HG03280 (cell line): ENCODE results near the gene INPP4B.
"Not testable (repeated sequence)": the region's sequence is repeated elsewhere in the genome, so short reads cannot be mapped to it uniquely, and the experiment has no call there.

Source experiments
- ATAC-seq: cut with Tn5 transposase; IDR thresholded peaks from one replicate; pipeline ENCODE4 v1.9.1; 2021; ENCODE audit warnings: mild to moderate bottlenecking, moderate library complexity; ENCODE audit not compliant: unreplicated experiment

INPP4B gene

DNA sequence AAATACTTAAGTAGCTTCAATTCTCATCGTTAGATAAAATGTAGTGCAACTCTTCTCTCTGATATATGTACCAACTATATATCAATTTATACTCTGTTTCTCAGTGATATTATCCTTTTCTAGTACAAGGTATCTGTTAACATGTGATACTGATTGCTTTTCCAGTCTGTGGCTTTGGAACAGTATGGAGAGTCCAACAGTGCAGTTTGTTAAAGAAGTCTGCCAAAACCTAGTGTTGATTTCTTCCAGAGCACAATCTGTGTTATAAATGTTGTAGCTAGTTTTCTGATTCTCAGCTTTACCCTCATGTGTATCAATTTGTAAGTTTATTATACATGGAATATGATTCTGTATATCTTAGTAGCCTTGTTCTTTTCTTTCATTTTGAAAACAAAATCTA lies 744.7 kb downstream of the INPP4B start:
- no peak for ATAC-seq

DNA sequence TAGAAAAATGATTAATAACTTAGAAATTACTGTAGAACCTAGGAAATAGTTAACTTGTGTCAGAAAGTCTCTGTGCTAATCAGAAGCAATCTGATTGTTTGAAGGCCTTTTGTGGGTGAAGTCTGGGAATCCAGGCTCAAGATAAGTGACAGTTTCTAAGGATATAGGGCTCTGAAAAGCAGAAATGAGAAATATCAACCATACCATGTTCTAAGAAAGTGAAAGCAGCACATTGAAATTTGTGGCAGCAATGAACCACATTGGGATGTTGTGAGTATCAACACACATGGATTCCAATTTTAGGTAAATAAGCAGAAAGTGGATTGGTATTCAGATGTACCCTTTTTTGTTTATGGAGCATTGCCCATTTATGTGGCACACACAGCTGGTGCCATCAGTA lies 745.2 kb downstream of the INPP4B start:
- no peak for ATAC-seq

DNA sequence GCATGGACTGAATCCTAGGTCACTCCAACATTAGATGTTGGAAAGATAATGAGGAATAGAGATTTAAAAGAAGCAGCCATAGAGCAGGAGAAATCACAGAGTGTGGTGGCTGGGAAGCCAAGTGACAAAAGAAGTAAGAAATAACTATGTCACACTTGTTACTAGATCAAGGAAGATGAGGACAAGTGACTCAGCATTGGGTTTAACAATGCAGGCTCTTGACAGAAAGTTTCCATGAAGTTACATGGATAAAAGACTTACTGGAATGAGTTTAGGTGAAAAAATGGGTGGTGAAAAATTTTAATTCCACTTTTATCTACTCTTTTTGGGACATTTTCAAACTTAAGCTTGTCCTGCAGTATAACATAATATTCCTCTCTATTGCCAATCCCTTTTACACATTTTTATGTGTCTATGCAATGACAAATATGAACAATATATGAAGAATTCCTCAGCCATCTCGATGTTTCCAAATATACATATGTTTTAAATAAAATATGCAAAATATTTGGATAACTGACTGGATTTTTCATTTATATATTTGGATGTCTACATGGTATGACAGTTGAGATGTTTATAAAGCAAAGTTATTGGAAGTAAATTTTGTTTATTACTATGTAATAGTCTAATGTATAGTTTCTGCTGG lies 747.1 kb downstream of the INPP4B start:
- ATAC-seq = no peak

DNA sequence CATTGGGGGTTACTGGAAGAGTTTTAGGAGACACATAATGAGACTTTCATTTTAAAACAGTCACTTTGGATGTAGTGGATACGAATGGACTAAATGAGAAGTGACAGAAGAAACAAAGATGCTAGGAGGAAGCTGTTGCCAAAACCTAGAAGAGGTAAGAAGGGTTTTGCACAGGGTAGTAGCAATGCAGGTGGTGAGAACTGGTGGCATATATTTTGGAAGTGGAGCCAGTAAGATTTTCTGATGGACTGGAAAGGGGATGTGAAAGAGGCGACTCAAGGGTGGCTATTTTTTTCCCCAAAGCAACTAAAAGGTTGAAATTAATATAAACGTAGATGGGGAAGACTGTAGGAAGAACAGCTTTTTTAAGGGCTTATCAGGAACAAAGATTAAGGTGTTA lies 747.7 kb downstream of the INPP4B start:
- ATAC-seq = no peak

DNA sequence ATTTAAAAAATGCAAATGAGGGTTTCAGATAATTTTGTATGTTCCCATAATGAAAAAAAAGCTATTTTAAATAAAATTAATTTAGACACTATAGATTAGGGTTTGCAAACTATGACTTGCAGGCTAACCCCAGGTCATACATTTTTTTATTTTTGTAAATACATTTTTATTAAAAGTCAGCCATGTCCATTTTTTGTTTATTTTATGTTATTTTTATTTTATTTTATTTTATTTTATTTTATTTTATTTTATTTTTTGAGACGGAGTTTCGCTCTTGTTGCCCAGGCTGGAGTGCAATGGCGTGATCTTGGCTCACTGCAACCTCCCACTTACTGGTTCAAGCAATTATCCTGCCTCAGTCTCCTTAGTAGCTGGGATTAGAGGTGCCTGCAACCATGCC lies 749.1 kb downstream of the INPP4B start:
- ATAC-seq = no peak

DNA sequence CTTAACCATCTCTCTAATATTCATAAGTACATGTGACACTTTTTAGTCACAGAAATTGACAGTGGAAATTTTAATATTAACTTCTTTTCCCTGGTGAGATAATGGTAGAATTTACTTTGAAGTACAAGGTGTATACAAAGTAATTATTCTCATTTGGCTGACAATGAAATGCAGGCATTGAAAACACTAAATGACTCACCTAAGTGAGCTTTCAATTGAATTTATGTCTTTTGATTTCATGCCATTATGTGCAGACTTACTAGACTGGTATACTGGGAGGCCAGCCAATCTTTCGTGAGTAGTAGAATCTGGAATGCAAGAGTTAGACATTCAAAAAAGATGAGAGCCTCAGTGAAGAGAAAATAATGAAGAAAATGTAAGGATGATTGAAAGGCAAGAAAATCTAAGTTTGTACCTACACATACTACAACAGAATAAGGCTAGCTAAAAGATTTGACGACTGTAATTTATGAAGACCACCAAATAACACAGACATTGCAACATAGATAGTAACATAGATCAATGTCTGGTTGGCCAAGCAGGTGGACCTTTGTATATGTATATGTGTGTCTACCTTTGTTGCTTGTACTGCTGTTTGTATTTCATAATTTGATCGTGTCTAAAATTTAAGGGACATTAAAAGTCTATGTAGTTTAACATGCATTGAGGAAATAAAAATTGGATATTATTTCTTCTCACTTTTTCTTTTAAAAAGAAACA lies 750.1 kb downstream of the INPP4B start:
- ATAC-seq = no peak

DNA sequence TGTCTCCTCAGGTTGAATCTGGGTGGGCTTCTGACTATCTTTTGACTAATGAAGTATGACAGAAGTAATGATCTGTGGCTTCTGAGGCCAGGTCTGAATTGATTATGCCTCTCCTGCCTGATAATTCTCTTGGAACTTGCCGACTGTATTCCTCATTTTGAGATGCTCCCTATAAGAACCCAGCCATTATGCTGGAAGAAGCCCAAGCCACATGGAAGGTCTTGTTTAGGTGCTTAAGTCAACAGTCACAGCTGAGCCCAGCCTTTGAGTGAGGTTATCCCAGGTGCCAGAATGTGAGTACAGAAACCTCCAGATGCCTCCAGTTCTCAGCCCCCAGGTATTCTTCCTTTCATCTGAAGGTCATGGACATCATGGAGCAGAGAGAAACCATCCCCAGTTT lies 753.2 kb downstream of the INPP4B start:
- no peak for ATAC-seq

DNA sequence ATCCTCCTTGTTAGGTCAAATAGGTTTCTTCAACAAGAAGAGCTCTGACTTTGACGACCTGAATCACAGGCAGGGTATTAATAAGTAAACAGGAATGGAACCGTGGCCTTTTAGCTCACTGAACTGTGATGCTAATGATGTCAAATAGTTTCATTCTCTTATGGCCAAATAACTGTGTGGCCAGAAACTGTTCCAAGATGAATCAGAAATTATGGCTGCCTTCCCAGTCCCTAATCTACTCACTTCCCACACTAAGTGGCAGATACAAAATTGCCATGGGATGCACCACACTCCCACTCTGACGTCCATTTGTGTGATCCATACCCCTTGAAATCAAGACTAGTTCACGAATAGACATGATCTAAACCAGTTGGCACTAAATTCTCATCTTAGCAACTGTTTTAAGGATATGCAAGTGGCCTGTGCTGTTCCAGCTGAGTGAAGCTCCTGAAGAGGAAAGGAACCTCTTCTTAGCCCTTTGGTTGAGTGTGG lies 754.4 kb downstream of the INPP4B start:
- no peak for ATAC-seq

DNA sequence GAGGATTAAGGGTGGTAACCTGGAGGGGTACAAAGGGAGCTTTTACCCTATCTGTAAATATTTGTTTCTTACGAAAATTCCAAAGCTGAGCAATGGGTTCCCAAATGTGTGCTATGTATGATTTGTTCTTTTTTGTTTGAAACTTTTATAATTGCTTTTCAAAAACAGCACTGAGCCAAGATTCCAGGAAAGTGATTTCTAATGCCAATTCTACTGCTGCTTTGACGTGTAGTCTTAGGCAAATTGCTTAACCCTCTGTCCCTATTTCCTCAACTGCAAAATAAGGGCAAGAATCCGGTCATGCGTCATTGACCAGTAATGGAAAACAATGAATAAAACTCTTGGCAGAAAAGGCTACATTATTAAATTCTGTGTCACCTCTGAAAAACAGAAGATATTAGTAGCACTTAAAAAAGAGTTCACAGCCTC lies 755.0 kb downstream of the INPP4B start:
- ATAC-seq = no peak

DNA sequence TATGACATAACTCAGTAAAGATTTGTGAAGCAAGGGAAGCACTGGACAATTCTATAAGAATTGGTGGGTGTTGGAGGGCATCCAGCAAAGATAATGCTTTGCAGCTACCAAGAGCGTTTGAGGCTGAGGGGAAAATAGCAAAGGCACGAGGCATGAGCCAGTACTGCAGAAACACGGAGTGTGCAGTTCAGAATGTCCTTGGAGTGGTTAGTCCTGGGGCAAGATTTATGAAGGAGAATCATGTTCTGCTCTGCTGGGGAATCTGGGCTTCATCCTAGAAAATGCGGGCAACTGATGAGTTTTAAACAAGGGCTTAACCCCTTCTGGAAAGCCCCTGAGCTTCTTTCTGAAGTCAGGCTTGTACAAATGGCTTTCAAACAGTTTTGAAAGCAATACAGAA lies 757.2 kb downstream of the INPP4B start:
- ATAC-seq = no peak

DNA sequence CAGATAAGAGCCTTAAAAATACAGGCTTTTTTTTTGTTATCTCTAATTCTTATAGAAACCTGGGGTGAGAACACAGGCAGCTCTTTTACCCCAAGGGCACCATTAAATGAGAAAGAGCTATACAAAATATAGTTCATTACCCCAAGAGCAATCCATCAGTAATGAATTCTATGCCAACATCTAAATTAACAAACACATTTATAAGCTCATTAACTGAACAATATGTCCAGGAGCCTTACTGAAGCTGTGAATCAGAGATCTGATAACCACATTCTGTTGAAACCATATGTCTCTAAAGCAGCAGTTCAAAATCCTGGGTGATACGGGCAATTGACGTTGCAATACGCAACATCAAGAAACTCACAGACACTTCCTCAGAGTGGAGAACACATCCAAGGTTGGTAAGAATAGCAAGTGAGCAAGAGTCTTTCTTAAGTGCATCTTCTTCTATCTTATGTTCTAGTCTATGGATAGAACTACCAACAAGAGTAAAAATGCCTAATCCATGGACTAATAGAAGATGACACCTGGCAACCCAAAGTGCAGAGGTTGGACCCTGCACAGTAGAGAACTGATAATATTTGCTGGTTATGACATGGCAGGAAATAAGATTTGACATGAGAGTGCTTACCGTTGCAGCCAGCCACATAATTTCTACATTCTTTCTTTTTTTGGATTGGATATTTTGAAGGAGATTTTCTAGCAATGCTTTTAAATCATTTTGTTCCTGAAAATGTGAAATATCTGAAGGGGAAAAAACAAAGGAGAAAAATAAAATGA lies 760.4 kb downstream of the INPP4B start:
- ATAC-seq = no peak

DNA sequence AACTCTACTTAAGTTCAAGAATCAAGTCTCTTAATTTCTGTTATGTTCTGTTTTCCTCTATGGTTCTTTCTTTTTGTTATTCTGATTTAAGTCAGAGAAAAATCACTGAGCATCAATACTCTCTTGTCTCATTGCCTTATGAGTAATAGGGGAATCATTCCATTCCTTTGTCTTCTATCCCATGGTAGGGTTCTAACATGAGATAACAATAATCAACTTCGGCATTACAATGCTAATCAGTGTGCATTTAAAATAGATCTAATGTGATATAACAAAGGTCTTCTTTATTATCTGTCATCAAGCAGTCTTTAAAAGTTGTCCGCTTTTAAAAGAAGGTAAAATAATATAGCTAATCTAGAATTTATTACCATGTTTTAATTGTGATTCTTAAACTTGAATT lies 762.8 kb downstream of the INPP4B start:
- ATAC-seq = no peak

DNA sequence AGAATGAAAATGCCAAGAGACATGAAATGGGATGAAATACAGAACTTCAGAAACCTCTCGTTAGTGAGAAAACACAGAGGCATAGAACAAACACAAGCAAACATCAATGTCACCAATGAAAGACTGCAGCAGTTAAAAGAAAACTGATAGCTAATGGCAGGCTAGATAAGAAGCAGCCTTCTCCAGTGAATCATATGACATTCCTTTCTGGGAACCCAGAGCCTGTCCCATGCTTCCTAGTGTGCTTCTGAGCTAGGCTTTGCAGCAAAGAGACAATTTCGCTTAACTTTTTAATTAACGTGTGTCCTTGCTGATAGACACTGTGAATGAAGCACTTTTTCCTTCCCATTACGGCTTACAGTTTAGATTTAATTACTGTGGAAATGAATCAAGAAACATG lies 765.1 kb downstream of the INPP4B start:
- ATAC-seq = no peak

DNA sequence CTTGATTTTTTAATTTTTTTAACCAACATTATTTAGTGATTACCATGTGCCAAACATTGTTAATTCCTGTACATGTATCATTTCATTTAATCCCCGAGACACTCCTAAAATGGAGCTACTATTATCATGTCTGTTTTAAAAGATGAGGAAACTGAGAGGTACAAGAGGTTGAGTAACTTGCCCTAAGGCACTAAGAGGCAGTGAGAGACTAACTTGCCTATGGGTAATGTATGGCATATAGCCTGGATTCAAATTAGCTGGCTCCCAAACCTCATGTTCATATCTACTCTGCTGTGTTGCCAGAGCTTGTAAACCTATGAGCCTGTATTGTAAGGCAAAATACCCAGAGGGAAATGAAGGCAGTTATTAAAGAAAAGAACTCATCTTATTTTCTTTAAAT lies 766.1 kb downstream of the INPP4B start:
- no peak for ATAC-seq

DNA sequence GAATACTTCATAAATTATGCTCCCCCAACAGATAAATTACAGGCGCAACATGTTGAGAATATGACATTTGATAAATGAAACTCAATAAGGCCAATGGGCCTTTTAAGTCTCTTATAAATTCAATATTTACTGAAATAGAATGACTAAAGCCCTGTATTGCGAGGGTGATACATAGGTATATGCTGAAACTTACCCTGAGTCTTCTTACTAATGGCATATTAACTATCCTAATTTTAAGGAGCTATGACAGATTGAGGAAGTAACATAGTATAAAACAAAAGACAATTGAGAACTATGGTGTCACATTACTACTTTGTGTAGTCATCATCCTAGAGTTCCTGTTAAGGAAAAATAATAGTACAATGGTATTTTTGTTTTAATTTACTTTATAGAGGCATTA lies 769.1 kb downstream of the INPP4B start:
- no peak for ATAC-seq

DNA sequence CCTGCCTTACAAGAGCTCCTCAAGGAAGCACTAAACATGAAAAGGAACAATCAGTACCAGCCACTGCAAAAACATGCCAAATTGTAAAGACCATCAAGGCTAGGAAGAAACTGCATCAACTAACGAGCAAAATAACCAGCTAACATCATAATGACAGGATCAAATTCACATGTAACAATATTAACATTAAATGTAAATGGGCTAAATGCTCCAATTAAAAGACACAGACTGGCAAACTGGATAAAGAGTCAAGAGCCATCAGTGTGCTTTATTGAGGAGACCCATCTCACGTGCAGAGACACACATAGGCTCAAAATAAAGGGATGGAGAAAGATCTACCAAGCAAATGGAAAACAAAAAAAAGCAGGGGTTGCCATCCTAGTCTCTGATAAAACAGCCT lies 777.8 kb downstream of the INPP4B start:
- ATAC-seq = not testable (repeated sequence)

DNA sequence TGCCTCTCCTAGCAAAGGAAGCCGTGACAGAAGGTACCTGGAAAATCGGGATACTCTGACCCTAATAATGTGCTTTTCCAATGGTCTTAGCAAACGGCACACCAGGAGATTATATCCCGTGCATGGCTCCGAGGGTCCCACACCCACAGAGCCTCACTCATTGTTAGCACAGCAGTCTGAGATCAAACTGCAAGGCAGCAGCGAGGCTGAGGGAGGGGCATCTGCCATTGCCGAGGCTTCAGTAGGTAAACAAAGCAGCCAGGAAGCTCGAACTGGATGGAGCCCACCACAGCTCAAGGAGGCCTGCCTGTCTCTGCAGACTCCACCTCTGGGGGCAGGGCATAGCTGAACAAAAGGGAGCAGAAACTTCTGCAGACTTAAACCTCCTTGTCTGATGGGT lies 779.5 kb downstream of the INPP4B start:
- ATAC-seq = not testable (repeated sequence)

DNA sequence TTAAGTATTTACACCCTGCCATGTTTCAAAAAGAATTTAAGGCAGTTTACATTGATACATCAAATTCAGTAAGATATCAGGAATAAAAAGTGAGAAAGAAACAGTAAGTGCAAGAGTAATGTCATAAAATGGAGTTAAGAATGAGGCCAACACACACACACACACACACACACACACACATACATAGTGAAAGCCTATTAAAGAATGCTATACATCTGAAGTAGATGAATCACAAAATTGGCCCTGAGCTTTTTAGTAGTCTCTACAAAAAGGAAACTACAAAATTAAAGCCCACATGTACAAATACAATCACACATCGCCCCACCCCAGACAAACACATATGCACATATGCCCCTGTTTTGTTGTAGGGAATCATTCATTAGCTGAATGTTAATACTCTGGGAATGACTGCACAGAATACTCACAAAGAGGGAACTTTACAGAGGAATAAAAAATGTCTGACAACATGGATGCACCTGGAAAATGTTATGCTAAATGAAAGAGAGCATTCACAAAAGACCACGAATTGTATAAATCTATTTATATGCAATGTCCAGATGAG lies 780.9 kb downstream of the INPP4B start:
- no peak for ATAC-seq

DNA sequence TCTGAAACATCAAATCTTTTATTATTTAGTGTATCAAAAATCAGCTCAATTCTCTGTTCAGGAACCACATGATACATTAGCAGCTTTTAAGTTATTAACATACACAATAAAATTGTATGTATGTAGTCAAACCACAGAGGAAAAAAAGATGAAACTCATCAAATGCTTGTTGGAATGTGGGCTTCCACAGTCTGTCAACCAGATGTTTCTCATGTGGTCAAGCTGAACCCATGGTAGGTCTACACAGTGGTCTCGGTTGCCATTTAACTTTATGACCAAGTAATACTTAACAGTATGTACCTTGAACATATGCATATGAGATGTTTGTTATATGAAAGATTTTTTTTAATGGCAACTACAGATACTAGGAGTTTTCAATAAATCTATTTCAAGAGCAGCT lies 781.9 kb downstream of the INPP4B start:
- no peak for ATAC-seq

DNA sequence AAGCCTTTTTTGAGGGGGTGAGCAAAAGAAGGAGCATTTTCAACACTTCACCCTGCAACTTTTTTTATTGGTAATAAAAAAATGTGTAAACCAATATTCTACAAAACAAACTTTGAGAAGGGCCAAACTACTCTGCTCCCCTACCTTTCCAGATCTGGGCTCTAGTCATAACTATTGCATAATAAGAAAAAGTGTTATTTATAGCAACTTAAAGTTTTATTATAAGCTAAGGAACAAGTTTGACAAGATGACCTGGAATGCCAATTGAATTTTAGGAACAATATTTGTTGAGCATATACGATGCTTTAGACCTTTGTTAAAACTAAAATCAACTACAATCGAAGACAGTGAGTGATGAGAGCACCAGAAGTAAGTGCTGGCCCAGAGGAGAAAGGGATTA lies 800.1 kb downstream of the INPP4B start:
- ATAC-seq = no peak

DNA sequence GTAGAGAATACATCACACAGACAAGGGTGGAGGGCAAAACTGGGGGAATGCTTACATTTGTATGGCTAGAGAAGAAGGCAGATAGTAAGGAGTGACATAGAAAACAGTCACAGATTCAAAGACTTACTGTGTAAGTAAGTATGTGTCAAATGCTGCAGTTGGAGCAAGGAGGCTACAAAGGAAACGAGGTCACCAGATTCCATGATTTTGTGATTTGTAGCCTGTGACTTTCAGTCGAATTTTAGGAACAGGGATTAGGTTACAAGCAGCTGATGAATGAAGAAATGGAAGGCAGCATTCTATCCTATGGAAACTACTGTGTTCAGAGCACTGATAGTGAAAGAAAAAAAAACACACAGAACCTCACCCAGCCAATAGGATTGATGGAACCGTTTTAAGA lies 801.8 kb downstream of the INPP4B start:
- no peak for ATAC-seq

DNA sequence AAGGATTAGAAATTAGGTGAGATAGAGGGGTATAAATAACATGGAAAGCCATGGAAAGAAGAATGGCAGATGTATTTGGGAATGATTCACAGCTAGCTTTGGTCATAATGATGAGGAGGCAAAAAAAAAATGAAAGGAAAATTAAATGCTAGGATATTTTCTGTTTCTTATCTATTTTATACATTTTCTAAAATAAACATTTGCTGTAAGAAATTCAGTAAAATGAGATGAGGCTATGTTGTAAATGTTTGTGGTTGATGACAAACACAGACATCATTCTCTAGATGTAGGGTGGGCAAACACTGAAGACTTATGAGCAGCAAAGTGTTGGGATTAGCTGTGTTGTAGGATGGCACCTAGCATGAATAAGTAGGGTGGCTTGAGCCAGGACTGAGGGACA lies 802.6 kb downstream of the INPP4B start:
- no peak for ATAC-seq
